SU-DHL-6 (cell line): ENCODE results near the gene TIMM44.

ENCODE experiments used
- H2AFZ ChIP-seq: fragments of 200-600 bp; sonication (generic); 2 replicates; pipeline ENCODE4 v1.6.1; 2014; ENCODE audit warnings: low read depth, mild to moderate bottlenecking, moderate library complexity, mixed read lengths, antibody characterized with exemption, low read length; ENCODE audit not compliant: severe bottlenecking
- H3F3A ChIP-seq: fragments of 200-600 bp; shearing (Covaris generic); 2 replicates; pipeline ENCODE4 v1.6.0; 2016; ENCODE audit warnings: antibody characterized with exemption, mild to moderate bottlenecking; ENCODE audit not compliant: insufficient read depth
- H3K27ac ChIP-seq: fragments of 200-600 bp; sonication (generic); 2 replicates; pipeline ENCODE4 v1.5.1; 2016; ENCODE audit warnings: low read depth, mild to moderate bottlenecking, low read length, moderate library complexity, mixed read lengths
- H3K27me3 ChIP-seq: fragments of 200-600 bp; sonication (generic), shearing (Covaris generic); 2 replicates; pipeline ENCODE4 v1.6.0; 2014; ENCODE audit warnings: mild to moderate bottlenecking, low read length
- H3K36me3 ChIP-seq: fragments of 200-600 bp; sonication (generic); 2 replicates; pipeline ENCODE4 v1.6.1; 2014; ENCODE audit warnings: mild to moderate bottlenecking, low read length, mixed read lengths
- H3K4me2 ChIP-seq: fragments of 300-600, 200-600 bp; shearing (Covaris generic), sonication (generic); 2 replicates; pipeline ENCODE4 v1.6.0; 2014; ENCODE audit warnings: low read length, low read depth, mild to moderate bottlenecking; ENCODE audit not compliant: poor library complexity, severe bottlenecking
- H3K4me3 ChIP-seq: fragments of 200-600 bp; sonication (generic); 2 replicates; pipeline ENCODE4 v1.5.1; 2014; ENCODE audit warnings: antibody characterized with exemption, low read length, mild to moderate bottlenecking, mixed read lengths; ENCODE audit not compliant: insufficient read depth, poor library complexity, severe bottlenecking
- H3K79me2 ChIP-seq: fragments of 200-600 bp; sonication (generic); 2 replicates; pipeline ENCODE4 v1.6.1; 2014; ENCODE audit warnings: mild to moderate bottlenecking, low read length, moderate library complexity; ENCODE audit not compliant: insufficient read depth
- H3K9ac ChIP-seq: fragments of 200-600 bp; sonication (generic); 2 replicates; pipeline ENCODE4 v1.7.0; 2014; ENCODE audit warnings: mild to moderate bottlenecking, low read length
- H3K9me2 ChIP-seq: fragments of 200-600 bp; sonication (generic); replicated peaks from 2 replicates; pipeline ENCODE4 v1.6.1; 2014; ENCODE audit warnings: low read length; ENCODE audit not compliant: insufficient read depth
- H3K9me3 ChIP-seq: fragments of 200-600 bp; sonication (generic); 2 replicates; pipeline ENCODE4 v1.6.1; 2014; ENCODE audit warnings: low read length, mixed read lengths; ENCODE audit not compliant: insufficient read depth
- H4K20me1 ChIP-seq: fragments of 200-600 bp; sonication (generic); 2 replicates; pipeline ENCODE4 v1.6.1; 2014; ENCODE audit warnings: low read depth, mild to moderate bottlenecking, antibody characterized with exemption, low read length, moderate library complexity, mixed read lengths
- EZH2phosphoT487 ChIP-seq: fragments of 200-600 bp; sonication (generic), shearing (Covaris generic); conservative IDR thresholded peaks from 2 replicates; pipeline ENCODE4 v1.6.1; 2018; ENCODE audit warnings: mild to moderate bottlenecking, antibody characterized with exemption, low read length, moderate library complexity, mixed read lengths
- TF ChIP-seq, protein P1 (sequence below): fragments of 200-600 bp; sonication (generic); IDR thresholded peaks from one replicate; pipeline ENCODE4 v1.5.1; 2017; ENCODE audit warnings: antibody characterized with exemption, mild to moderate bottlenecking, low read length, moderate library complexity; ENCODE audit not compliant: insufficient read depth, poor library complexity, severe bottlenecking

Gene TIMM44

DNA sequence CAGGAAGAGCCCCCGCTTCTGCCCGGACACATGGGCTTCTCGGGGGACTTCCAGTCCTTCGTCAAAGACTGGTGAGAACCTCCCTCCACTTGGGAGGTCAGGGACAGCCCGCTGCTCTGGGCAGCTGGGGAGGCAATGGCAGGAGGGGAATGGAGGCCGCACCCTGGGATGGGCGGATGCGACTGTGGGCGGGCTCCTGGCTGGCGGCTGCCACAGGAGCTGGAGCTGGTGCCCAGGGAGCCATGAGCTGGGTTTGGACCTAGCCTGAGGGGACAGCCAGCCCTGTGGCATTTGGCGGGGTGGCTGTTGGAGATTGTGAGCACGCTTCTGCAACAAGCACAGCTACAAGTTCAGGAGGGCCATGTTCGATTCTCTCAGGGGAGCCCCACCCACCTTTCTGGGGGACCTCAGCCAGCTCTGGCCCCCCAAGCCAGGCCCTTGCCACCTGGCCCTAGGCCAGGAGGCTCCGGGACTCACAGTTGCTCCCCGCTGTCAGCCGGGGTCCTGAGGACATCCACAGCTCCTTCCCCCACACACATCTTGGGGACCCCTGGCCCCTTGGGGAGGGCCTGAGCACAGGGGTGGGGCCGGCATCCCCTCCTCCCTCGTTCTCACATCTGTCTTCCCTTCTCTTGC lies 31.8 kb downstream of the TIMM44 start:
- Histone ChIP-seq H3K27me3 (no peaks in the 10 kb centered on the region), H3K9me3 (no peaks in the 10 kb centered on the region), H3K36me3 (no peaks in the 10 kb centered on the region), H4K20me1 (no peaks in the 10 kb centered on the region), H2AFZ (no peak overlapping the region), H3K9me2 (no peaks in the 10 kb centered on the region), H3K27ac (no peak overlapping the region), H3K79me2 (peaks cover 4% of the 10 kb centered on the region; the same call in 1 of the 2 replicates), H3K9ac (no peak overlapping the region), H3K4me2 (no peak overlapping the region), H3F3A (0 out of 2 replicates have a peak, but pooled peaks cover 3% of the 10 kb centered on the region), H3K4me3 (no peak overlapping the region)
- TF ChIP-seq EZH2phosphoT487, result no peak
- TF ChIP-seq, protein P1, sequence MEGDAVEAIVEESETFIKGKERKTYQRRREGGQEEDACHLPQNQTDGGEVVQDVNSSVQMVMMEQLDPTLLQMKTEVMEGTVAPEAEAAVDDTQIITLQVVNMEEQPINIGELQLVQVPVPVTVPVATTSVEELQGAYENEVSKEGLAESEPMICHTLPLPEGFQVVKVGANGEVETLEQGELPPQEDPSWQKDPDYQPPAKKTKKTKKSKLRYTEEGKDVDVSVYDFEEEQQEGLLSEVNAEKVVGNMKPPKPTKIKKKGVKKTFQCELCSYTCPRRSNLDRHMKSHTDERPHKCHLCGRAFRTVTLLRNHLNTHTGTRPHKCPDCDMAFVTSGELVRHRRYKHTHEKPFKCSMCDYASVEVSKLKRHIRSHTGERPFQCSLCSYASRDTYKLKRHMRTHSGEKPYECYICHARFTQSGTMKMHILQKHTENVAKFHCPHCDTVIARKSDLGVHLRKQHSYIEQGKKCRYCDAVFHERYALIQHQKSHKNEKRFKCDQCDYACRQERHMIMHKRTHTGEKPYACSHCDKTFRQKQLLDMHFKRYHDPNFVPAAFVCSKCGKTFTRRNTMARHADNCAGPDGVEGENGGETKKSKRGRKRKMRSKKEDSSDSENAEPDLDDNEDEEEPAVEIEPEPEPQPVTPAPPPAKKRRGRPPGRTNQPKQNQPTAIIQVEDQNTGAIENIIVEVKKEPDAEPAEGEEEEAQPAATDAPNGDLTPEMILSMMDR, result no peak

GRCh38 chr19:7910321-7911161 lies 32.9 kb downstream of the TIMM44 start:
- H3K9me2 ChIP-seq, result no peaks in the 10 kb centered on the region
- TF ChIP-seq, protein P1, result no peak
- no peak for TF ChIP-seq EZH2phosphoT487
- H2AFZ ChIP-seq, result no peak overlapping the region
- H3K27me3 ChIP-seq, result no peaks in the 10 kb centered on the region
- no peaks in the 10 kb centered on the region for H3K9me3 ChIP-seq
- no peak overlapping the region for H3K27ac ChIP-seq
- no peak overlapping the region for H3K4me2 ChIP-seq
- H4K20me1 ChIP-seq, result no peaks in the 10 kb centered on the region
- peaks cover 13% of the 10 kb centered on the region for H3K79me2 ChIP-seq
- H3K4me3 ChIP-seq, result no peak overlapping the region
- 0 out of 2 replicates have a peak, but pooled peaks cover 3% of the 10 kb centered on the region for H3F3A ChIP-seq
- no peak overlapping the region for H3K9ac ChIP-seq
- no peaks in the 10 kb centered on the region for H3K36me3 ChIP-seq

- no peak overlapping the region for H3K4me2 ChIP-seq
- H3K9me3 ChIP-seq, result no peaks in the 10 kb centered on the region
- TF ChIP-seq, protein P1, result no peak
- no peak for TF ChIP-seq EZH2phosphoT487
- no peak overlapping the region for H2AFZ ChIP-seq
- H3K27me3 ChIP-seq, result no peaks in the 10 kb centered on the region
- H3F3A ChIP-seq, result 0 out of 2 replicates have a peak, but pooled peaks cover 3% of the 10 kb centered on the region
- no peaks in the 10 kb centered on the region for H4K20me1 ChIP-seq
- no peak overlapping the region for H3K27ac ChIP-seq
- no peaks in the 10 kb centered on the region for H3K36me3 ChIP-seq
- H3K9ac ChIP-seq, result no peak overlapping the region
- H3K4me3 ChIP-seq, result no peak overlapping the region
- H3K9me2 ChIP-seq, result no peaks in the 10 kb centered on the region
- peaks cover 23% of the 10 kb centered on the region for H3K79me2 ChIP-seq
Observed at GRCh38 chr19:7909471-7910067, 33.9 kb downstream of the TIMM44 start.
